HL-60 (cell line): ENCODE results near the gene ST6GALNAC6.
"Not testable (repeated sequence)": the region's sequence is repeated elsewhere in the genome, so short reads cannot be mapped to it uniquely, and the experiment has no call there.

Experiments
- CTCF ChIP-seq: IDR thresholded peaks from one replicate; pipeline ENCODE4 v1.5.1; 2011; ENCODE audit warnings: low read length, control low read depth, inconsistent platforms; ENCODE audit not compliant: insufficient read depth
- GABPA ChIP-seq: IDR thresholded peaks from 2 replicates; pipeline ENCODE4 v1.6.1; 2012; ENCODE audit warnings: low read depth
- POLR2AphosphoS5 ChIP-seq: IDR thresholded peaks from 2 replicates; pipeline ENCODE4 v1.6.1; 2012; ENCODE audit warnings: low read depth
- REST ChIP-seq: IDR thresholded peaks from 2 replicates; pipeline ENCODE4 v1.6.1; 2012; ENCODE audit warnings: low read depth; ENCODE audit not compliant: insufficient replicate concordance
- SPI1 ChIP-seq: IDR thresholded peaks from 2 replicates; pipeline ENCODE4 v1.6.1; 2012; ENCODE audit warnings: low read depth, mild to moderate bottlenecking, borderline replicate concordance

- TF ChIP-seq CTCF, POLR2AphosphoS5, REST, GABPA, SPI1: not testable (repeated sequence)
These were observed 62.8 kb downstream of the ST6GALNAC6 start for GRCh38 chr9:127836561-127836960.
